Hepatocyte (in vitro differentiated cells): ENCODE results near the gene PTGR1. TPM values are rescaled to one million over a fixed set of nuclear protein-coding genes. Genes with fewer than 3 reads are reported as not detected.

ENCODE experiments used
- DNase-seq: peaks from one replicate; pipeline ENCODE4 v3.0.0-alpha.2; 2016; ENCODE audit warnings: low spot score
- H2AFZ ChIP-seq: fragments of 200-600 bp; sonication (generic); 2 replicates; pipeline ENCODE4 v1.6.0; 2016; ENCODE audit warnings: antibody characterized with exemption, mild to moderate bottlenecking
- H3K27ac ChIP-seq: fragments of 200-600 bp; sonication (generic); 2 replicates; pipeline ENCODE4 v1.5.1; 2016; ENCODE audit warnings: mild to moderate bottlenecking
- H3K27me3 ChIP-seq: fragments of 200-600 bp; sonication (generic); 2 replicates; pipeline ENCODE4 v1.6.1; 2016
- H3K36me3 ChIP-seq: fragments of 200-600 bp; sonication (generic); replicated peaks from 2 replicates; pipeline ENCODE4 v1.5.1; 2016; ENCODE audit warnings: low read depth; ENCODE audit not compliant: insufficient read depth
- H3K4me1 ChIP-seq: fragments of 200-600 bp; sonication (generic); 2 replicates; pipeline ENCODE4 v1.5.1; 2016; ENCODE audit warnings: mild to moderate bottlenecking, moderate library complexity; ENCODE audit not compliant: insufficient read depth
- H3K4me2 ChIP-seq: fragments of 200-600 bp; sonication (generic); 2 replicates; pipeline ENCODE4 v1.6.0; 2016
- H3K4me3 ChIP-seq: fragments of 200-600 bp; sonication (generic); 2 replicates; pipeline ENCODE4 v1.5.1; 2016; ENCODE audit warnings: mild to moderate bottlenecking
- H3K79me2 ChIP-seq: fragments of 200-600 bp; sonication (generic); 2 replicates; pipeline ENCODE4 v1.6.0; 2017; ENCODE audit warnings: mild to moderate bottlenecking
- H3K9me2 ChIP-seq: fragments of 200-600 bp; sonication (generic); replicated peaks from 2 replicates; pipeline ENCODE4 v1.6.0; 2017; ENCODE audit warnings: mild to moderate bottlenecking; ENCODE audit not compliant: insufficient read depth
- H3K9me3 ChIP-seq: fragments of 200-600 bp; sonication (generic); 2 replicates; pipeline ENCODE4 v1.5.1; 2016; ENCODE audit warnings: low read depth, mild to moderate bottlenecking
- H4K20me1 ChIP-seq: fragments of 200-600 bp; sonication (generic); 2 replicates; pipeline ENCODE4 v1.6.0; 2016; ENCODE audit warnings: mild to moderate bottlenecking; ENCODE audit not compliant: insufficient read depth, poor library complexity, severe bottlenecking
- EZH2 ChIP-seq: fragments of 200-600 bp; sonication (generic); IDR thresholded peaks from 2 replicates; pipeline ENCODE4 v1.6.1; 2016; ENCODE audit warnings: antibody characterized with exemption, mild to moderate bottlenecking, borderline replicate concordance
- EZH2phosphoT487 ChIP-seq: fragments of 200-600 bp; sonication (generic); IDR thresholded peaks from one replicate; pipeline ENCODE4 v1.6.1; 2018; ENCODE audit warnings: antibody characterized with exemption, mild to moderate bottlenecking, low read depth, moderate library complexity; ENCODE audit not compliant: unreplicated experiment, severe bottlenecking
- whole genome bisulfite sequencing: methylation state at CpG from one replicate; pipeline ENCODE4 v1.1.6; 2016; ENCODE audit warnings: low lambda C conversion rate; ENCODE audit errors: missing lambda C conversion rate; 5-methylcytosine and 5-hydroxymethylcytosine counted together
- polyA plus RNA-seq: library from polyadenylated mRNA; unstranded; fragments of >200 nt; fragmentation: Nextera tagmentation; extraction: Ambion mirVana; gene quantifications from 2 replicates; pipeline ENCODE4 v1.2.1, GENCODE V29; 2016
- total RNA-seq: library from RNA; depleted of rRNA; stranded (reverse); fragments of >200 nt; gene quantifications from 2 replicates; pipeline ENCODE4 v1.2.3, GENCODE V29; 2014
- TF ChIP-seq, protein P1 (sequence below): fragments of 200-600 bp; sonication (generic); IDR thresholded peaks from 2 replicates; pipeline ENCODE4 v1.5.1; 2016; ENCODE audit warnings: antibody characterized with exemption, mild to moderate bottlenecking; ENCODE audit not compliant: poor library complexity

PTGR1 gene
- total and polyA plus RNA-seq, 2 experiments from 2014 or later, result 266 to 290 TPM

DNA sequence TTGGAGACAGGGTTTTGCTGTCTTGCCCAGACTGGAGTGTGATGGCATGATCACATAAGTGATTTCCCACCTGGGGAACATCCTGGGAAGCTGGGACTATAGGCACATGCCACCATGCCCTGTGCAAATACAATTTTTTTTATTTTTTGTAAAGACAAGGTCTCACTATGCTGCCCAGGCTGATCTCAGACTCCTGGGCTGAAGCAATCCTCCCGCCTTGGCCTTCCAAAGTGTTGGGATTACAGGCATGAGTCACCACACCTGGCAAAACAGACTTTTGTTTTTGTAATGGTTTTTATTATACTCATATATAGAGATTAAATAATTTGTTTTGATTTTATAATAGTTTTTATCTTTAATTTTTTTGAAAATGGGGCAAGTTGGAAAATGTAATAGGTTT lies 46.4 kb upstream of the PTGR1 start:
- no peak overlapping the region for H2AFZ ChIP-seq
- H3K9me3 ChIP-seq, result no peaks in the 10 kb centered on the region
- TF ChIP-seq, protein P1, sequence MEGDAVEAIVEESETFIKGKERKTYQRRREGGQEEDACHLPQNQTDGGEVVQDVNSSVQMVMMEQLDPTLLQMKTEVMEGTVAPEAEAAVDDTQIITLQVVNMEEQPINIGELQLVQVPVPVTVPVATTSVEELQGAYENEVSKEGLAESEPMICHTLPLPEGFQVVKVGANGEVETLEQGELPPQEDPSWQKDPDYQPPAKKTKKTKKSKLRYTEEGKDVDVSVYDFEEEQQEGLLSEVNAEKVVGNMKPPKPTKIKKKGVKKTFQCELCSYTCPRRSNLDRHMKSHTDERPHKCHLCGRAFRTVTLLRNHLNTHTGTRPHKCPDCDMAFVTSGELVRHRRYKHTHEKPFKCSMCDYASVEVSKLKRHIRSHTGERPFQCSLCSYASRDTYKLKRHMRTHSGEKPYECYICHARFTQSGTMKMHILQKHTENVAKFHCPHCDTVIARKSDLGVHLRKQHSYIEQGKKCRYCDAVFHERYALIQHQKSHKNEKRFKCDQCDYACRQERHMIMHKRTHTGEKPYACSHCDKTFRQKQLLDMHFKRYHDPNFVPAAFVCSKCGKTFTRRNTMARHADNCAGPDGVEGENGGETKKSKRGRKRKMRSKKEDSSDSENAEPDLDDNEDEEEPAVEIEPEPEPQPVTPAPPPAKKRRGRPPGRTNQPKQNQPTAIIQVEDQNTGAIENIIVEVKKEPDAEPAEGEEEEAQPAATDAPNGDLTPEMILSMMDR, result no peak
- TF ChIP-seq EZH2, result no peak
- TF ChIP-seq EZH2phosphoT487, result no peak
- H4K20me1 ChIP-seq, result peaks cover 8% of the 10 kb centered on the region
- H3K27me3 ChIP-seq, result no peaks in the 10 kb centered on the region
- no peak overlapping the region for H3K4me2 ChIP-seq
- DNase-seq, result no peak
- no peaks in the 10 kb centered on the region for H3K4me1 ChIP-seq
- WGBS, result 100% methylated on average over 1 of the region's 1 CpG
- no peak overlapping the region for H3K4me3 ChIP-seq
- no peaks in the 10 kb centered on the region for H3K9me2 ChIP-seq
- H3K79me2 ChIP-seq, result peaks cover 38% of the 10 kb centered on the region
- H3K36me3 ChIP-seq, result no peaks in the 10 kb centered on the region
- H3K27ac ChIP-seq, result no peak overlapping the region

DNA sequence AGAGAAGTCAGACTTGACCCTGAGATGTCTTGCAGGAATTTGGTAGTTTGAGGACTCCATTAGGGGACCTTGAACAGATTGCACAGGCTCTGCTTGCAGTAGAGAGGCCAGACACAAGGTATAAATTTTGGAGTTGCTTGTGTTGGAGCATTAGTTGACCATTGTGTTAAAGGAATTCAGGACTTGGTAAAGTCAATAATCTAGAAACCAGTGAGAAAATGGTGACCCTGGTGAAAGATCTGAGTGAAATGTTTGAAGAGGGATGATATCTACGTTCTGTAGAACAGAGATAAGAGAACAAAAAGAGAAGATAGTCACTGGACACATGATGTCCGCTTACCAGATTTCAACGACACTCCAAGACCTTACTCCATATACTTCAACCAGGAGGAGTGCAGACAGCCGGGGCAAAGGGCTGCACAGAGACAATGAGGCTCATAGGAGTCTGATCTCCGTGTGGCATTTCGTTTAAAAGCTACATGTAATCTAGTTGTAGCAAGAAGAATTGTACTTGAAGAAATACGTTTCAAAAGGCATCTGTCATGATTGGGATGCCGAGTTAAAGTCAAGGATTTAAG lies 44.8 kb upstream of the PTGR1 start:
- no peak overlapping the region for H2AFZ ChIP-seq
- H3K27me3 ChIP-seq, result no peaks in the 10 kb centered on the region
- no peak overlapping the region for H3K4me3 ChIP-seq
- TF ChIP-seq, protein P1, result no peak
- no peak for TF ChIP-seq EZH2phosphoT487
- TF ChIP-seq EZH2, result no peak
- no peaks in the 10 kb centered on the region for H3K9me3 ChIP-seq
- peaks cover 36% of the 10 kb centered on the region for H3K79me2 ChIP-seq
- H3K9me2 ChIP-seq, result no peaks in the 10 kb centered on the region
- no peak for DNase-seq
- H3K4me2 ChIP-seq, result no peak overlapping the region
- H3K4me1 ChIP-seq, result no peaks in the 10 kb centered on the region
- no peaks in the 10 kb centered on the region for H3K36me3 ChIP-seq
- H4K20me1 ChIP-seq, result peaks cover 8% of the 10 kb centered on the region
- H3K27ac ChIP-seq, result no peak overlapping the region
- WGBS, result 67% methylated on average over 8 of the region's 8 CpGs

GRCh38 chr9:111637421-111637950 lies 38.0 kb upstream of the PTGR1 start:
- Histone ChIP-seq H3K79me2 (peaks cover 71% of the 10 kb centered on the region), H3K27ac (peak overlapping the region; percentile 42)

More at GRCh38 chr9:111637421-111637950, 38.0 kb upstream of the PTGR1 start:
- Histone ChIP-seq H3K4me3 (no peak overlapping the region), H3K4me1 (peaks cover 38% of the 10 kb centered on the region), H3K9me2 (no peaks in the 10 kb centered on the region), H2AFZ (no peak overlapping the region), H3K4me2 (peak overlapping the region; percentile 55), H3K9me3 (no peaks in the 10 kb centered on the region), H3K27me3 (no peaks in the 10 kb centered on the region), H3K36me3 (no peaks in the 10 kb centered on the region), H4K20me1 (peaks cover 20% of the 10 kb centered on the region)
- TF ChIP-seq, protein P1, result no peak
- TF ChIP-seq EZH2phosphoT487 (no peak), EZH2 (no peak)
- WGBS, result 85% methylated on average over 6 of the region's 6 CpGs
- no peak for DNase-seq
